Endothelial cell of umbilical vein (primary cell): Measurements from ENCODE around the gene EHD2. TPM values are rescaled to one million over a fixed set of nuclear protein-coding genes. Genes with fewer than 3 reads are reported as not detected.

Experiments used
- BruUV-seq: library from RNA; stranded (reverse); fragments of 400-500 nt; replicated peaks from 2 replicates; lab custom pipeline; 2021; lab: Mats Ljungman, UMichigan
- CTCF ChIA-PET: fragments of 300-600, 350-600 bp; sonication (Branson Sonifier 250); formaldehyde crosslinking; loops from one replicate; lab custom pipeline; 2021; ENCODE audit warnings: antibody characterized with exemption, inconsistent platforms; lab: Charles Lee
- POLR2A ChIA-PET: fragments of 300-600, 350-600 bp; sonication (Branson Sonifier 250); formaldehyde crosslinking; loops from one replicate; lab custom pipeline; 2021; ENCODE audit warnings: antibody characterized with exemption, inconsistent platforms; lab: Charles Lee
- DNase-seq: peaks from one replicate; pipeline ENCODE4 v3.0.0-alpha.2; 2011; ENCODE audit warnings: low read depth, low spot score
- FAIRE-seq: peaks from 2 replicates; lab custom pipeline; 2011; peaks lifted over from hg19 to GRCh38; lab: Jason Lieb, UNC
- H2AFZ ChIP-seq: 2 replicates; pipeline ENCODE4 v1.6.0; 2012; ENCODE audit warnings: low read depth, low read length, control low read depth, inconsistent platforms
- H3K27ac ChIP-seq: 2 replicates; pipeline ENCODE4 v1.5.1; 2011; ENCODE audit warnings: low read depth, mild to moderate bottlenecking, control low read depth, low read length, moderate library complexity; ENCODE audit not compliant: insufficient read depth
- H3K27me3 ChIP-seq, 2 experiments: 2 replicates each; pipeline versions ENCODE4 v1.6.0 to v1.6.1; 2011; ENCODE audit warnings: low read length in 2 of 2, mixed read lengths in 1 of 2; ENCODE audit not compliant: control insufficient read depth in 2 of 2, insufficient read depth in 2 of 2
- H3K36me3 ChIP-seq, 2 experiments: 2 replicates in 1 of 2; 3 replicates in 1 of 2; pipeline ENCODE4 v1.5.1; 2011; ENCODE audit warnings: low read length in 2 of 2, mild to moderate bottlenecking in 1 of 2, moderate library complexity in 1 of 2; ENCODE audit not compliant: control insufficient read depth in 2 of 2, insufficient read depth in 2 of 2; ENCODE audit errors: extremely low read depth in 1 of 2
- H3K4me1 ChIP-seq: 3 replicates; pipeline ENCODE4 v1.5.1; 2011; ENCODE audit warnings: mild to moderate bottlenecking, low read length; ENCODE audit not compliant: control insufficient read depth, insufficient read depth; ENCODE audit errors: extremely low read depth
- H3K4me2 ChIP-seq: 2 replicates; pipeline ENCODE4 v1.6.1; 2011; ENCODE audit warnings: low read length, control low read depth, mixed read lengths; ENCODE audit not compliant: insufficient read depth
- H3K4me3 ChIP-seq, 3 experiments: fragments of 200-600 bp in 1 of 3; sonication (generic), shearing (Covaris generic) in 1 of 3; replicated peaks in 1 of 3; 2 replicates each; pipeline ENCODE4 v1.5.1; 2011 to 2016; ENCODE audit warnings: control low read depth in 3 of 3, low read length in 3 of 3, mild to moderate bottlenecking in 2 of 3, inconsistent platforms in 1 of 3, low read depth in 1 of 3, moderate library complexity in 1 of 3; ENCODE audit not compliant: insufficient read depth in 1 of 3
- H3K79me2 ChIP-seq: 2 replicates; pipeline ENCODE4 v1.6.0; 2012; ENCODE audit warnings: low read length, inconsistent platforms; ENCODE audit not compliant: control insufficient read depth, insufficient read depth
- H3K9ac ChIP-seq: replicated peaks from 2 replicates; pipeline ENCODE3; 2011; ENCODE audit warnings: low read length, control low read depth; ENCODE audit not compliant: insufficient read depth; ENCODE audit errors: extremely low read depth
- H3K9me1 ChIP-seq: replicated peaks from 3 replicates; pipeline ENCODE4 v1.6.0; 2011; ENCODE audit warnings: mild to moderate bottlenecking, low read length; ENCODE audit not compliant: control insufficient read depth, insufficient read depth; ENCODE audit errors: extremely low read depth
- H3K9me3 ChIP-seq: replicated peaks from 2 replicates; pipeline ENCODE4 v1.5.1; 2012; ENCODE audit warnings: low read length, inconsistent platforms; ENCODE audit not compliant: control insufficient read depth, insufficient read depth
- H4K20me1 ChIP-seq: replicated peaks from 2 replicates; pipeline ENCODE3; 2011; ENCODE audit warnings: mild to moderate bottlenecking, low read length; ENCODE audit not compliant: control insufficient read depth, insufficient read depth; ENCODE audit errors: extremely low read depth
- CTCF ChIP-seq, 2 donors: IDR thresholded peaks; 1 replicate in 1 of 2; 2 replicates in 1 of 2; pipeline ENCODE4 v1.5.1; 2011; ENCODE audit warnings: low read length in 2 of 2, mild to moderate bottlenecking in 2 of 2, moderate library complexity in 2 of 2, control low read depth in 1 of 2, inconsistent platforms in 1 of 2, low read depth in 1 of 2; ENCODE audit not compliant: insufficient read depth in 1 of 2; ENCODE audit errors: extremely low read depth in 1 of 2
- EZH2 ChIP-seq: IDR thresholded peaks from 2 replicates; pipeline ENCODE4 v1.6.1; 2012; ENCODE audit warnings: borderline replicate concordance, low read depth, mild to moderate bottlenecking, moderate library complexity, low read length, inconsistent platforms; ENCODE audit not compliant: severe bottlenecking
- FOS ChIP-seq: IDR thresholded peaks from 2 replicates; pipeline ENCODE4 v1.6.1; 2011; ENCODE audit warnings: mild to moderate bottlenecking, low read length, moderate library complexity, borderline replicate concordance; ENCODE audit not compliant: insufficient read depth
- GATA2 ChIP-seq: IDR thresholded peaks from 2 replicates; pipeline ENCODE4 v1.7.0; 2011; ENCODE audit warnings: low read depth, mild to moderate bottlenecking, moderate library complexity, mixed read lengths, low read length; ENCODE audit not compliant: insufficient read length, insufficient read depth
- JUN ChIP-seq: IDR thresholded peaks from 2 replicates; pipeline ENCODE4 v1.6.1; 2011; ENCODE audit warnings: borderline replicate concordance, low read depth; ENCODE audit not compliant: insufficient read length, insufficient read depth
- MAX ChIP-seq: IDR thresholded peaks from 2 replicates; pipeline ENCODE4 v1.6.1; 2011; ENCODE audit not compliant: insufficient read depth, insufficient read length
- MYC ChIP-seq: IDR thresholded peaks from one replicate; pipeline ENCODE4 v1.6.1; 2011; ENCODE audit warnings: mild to moderate bottlenecking, low read depth, low read length
- POLR2A ChIP-seq: IDR thresholded peaks from 2 replicates; pipeline ENCODE4 v1.6.1; 2012; ENCODE audit warnings: low read depth, mild to moderate bottlenecking, control low read depth, low read length
- POLR2AphosphoS5 ChIP-seq: IDR thresholded peaks from 2 replicates; pipeline ENCODE4 v1.6.1; 2012; ENCODE audit warnings: low read depth, mild to moderate bottlenecking, control low read depth, low read length, moderate library complexity; ENCODE audit not compliant: insufficient read depth
- dilution Hi-C: fragments of 300-500 bp; cut with MboI; formaldehyde crosslinking; loops from one replicate; pipeline ENCODE4 v1.15.0; 2019; ENCODE audit warnings: low sequenced_read_pairs; ENCODE audit not compliant: extremely low pct_ligation_motif_present
- intact Hi-C: fragments of 100-400 bp; cut with micrococcal nuclease; formaldehyde crosslinking; loops from one replicate; pipeline ENCODE4 v1.10.0; 2022
- polyA plus RNA-seq, 4 experiments: library from polyadenylated mRNA; depleted of rRNA in 3 of 4; stranded (reverse) in 3 of 4; unstranded in 1 of 4; fragments of >200 nt; gene quantifications; 2 replicates each; pipeline versions ENCODE4 v1.2.1 to v1.2.3, GENCODE V29; 2011 to 2012; ENCODE audit warnings: missing spikeins in 1 of 4
- total RNA-seq: library from RNA; stranded (reverse); gene quantifications from 2 replicates; pipeline ENCODE4 v1.2.3, GENCODE V29; 2021

EHD2 gene
- total and polyA plus RNA-seq, 2 donors (not counting 3 experiments of a cell fraction or from before 2014, with no cell fraction given): 110 to 220 TPM

GRCh38 chr19:47693903-47694302, 19.3 kb upstream of the EHD2 start:
- Histone ChIP-seq H3K4me1 (peaks cover 3% of the 10 kb centered on the region), H4K20me1 (no peaks in the 10 kb centered on the region), H3K4me2 (no peak overlapping the region), H3K79me2 (no peaks in the 10 kb centered on the region), H2AFZ (no peak overlapping the region), H3K9me3 (no peaks in the 10 kb centered on the region), H3K9ac (no peak overlapping the region), H3K9me1 (no peaks in the 10 kb centered on the region), H3K27me3 (no peaks in the 10 kb centered on the region), H3K36me3 (peaks cover 4 to 18% of the 10 kb centered on the region in 2 experiments), H3K4me3 (no peak overlapping the region), H3K27ac (no peak overlapping the region)
- FAIRE-seq (no peak), DNase-seq (no peak)
- dilution Hi-C loops: no loop called here
- POLR2A ChIA-PET: no interaction called here
- CTCF ChIA-PET: no interaction called here
- TF ChIP-seq POLR2AphosphoS5 (no peak), POLR2A (no peak), EZH2 (no peak), MAX (no peak), FOS (no peak), JUN (no peak), GATA2 (no peak), MYC (no peak), CTCF (IDR thresholded peaks at IDR 0.05; ENCODE audit: extremely low read depth in 1 of 2, insufficient read depth in 1 of 2, low read depth in 1 of 2, low read length in 2 of 2) (no peak)
- no TSS peak for BruUV-seq
- intact Hi-C loops: no loop called here
